Lower lobe of right lung (tissue), 2 donors: ENCODE measurements around the gene PRC1. TPM values are rescaled to one million over a fixed set of nuclear protein-coding genes. Genes with fewer than 3 reads are reported as not detected.

Experiments
- ATAC-seq, 2 donors: fragments of 200-7000 bp; cut with Tn5 transposase; one replicate each; pipeline ENCODE4 v1.9.1; 2020 to 2022; ENCODE audit warnings: mild to moderate bottlenecking in 2 of 2, moderate library complexity in 2 of 2
- DNase-seq: peaks from one replicate; pipeline ENCODE4 v3.0.0-alpha.2; 2020
- H3K27ac ChIP-seq: fragments of 200-600 bp; one replicate; pipeline ENCODE4 v1.8.0; 2022
- H3K27me3 ChIP-seq: fragments of 200-600 bp; one replicate; pipeline ENCODE4 v1.8.0; 2022; ENCODE audit warnings: low read depth
- H3K36me3 ChIP-seq: fragments of 200-600 bp; one replicate; pipeline ENCODE4 v1.8.0; 2022; ENCODE audit warnings: mild to moderate bottlenecking
- H3K4me1 ChIP-seq: fragments of 200-600 bp; one replicate; pipeline ENCODE4 v1.8.0; 2022
- H3K4me3 ChIP-seq: fragments of 200-600 bp; one replicate; pipeline ENCODE4 v1.8.0; 2022; ENCODE audit warnings: mild to moderate bottlenecking
- H3K9me3 ChIP-seq: fragments of 200-600 bp; one replicate; pipeline ENCODE4 v1.8.0; 2022
- intact Hi-C: fragments of 100-400 bp; cut with DNase I; formaldehyde crosslinking; loops from one replicate; pipeline ENCODE4 v1.11.0; 2022
- total RNA-seq: library from RNA; stranded (reverse); fragmentation: NEBNext Ultra II Directional; extraction: Animal tissue kit (Norgen Biotek cat#: 25700); gene quantifications from one replicate; pipeline ENCODE4 v1.2.1, GENCODE V29; 2021
- TF ChIP-seq, protein P1 (sequence below): fragments of 200-600 bp; IDR thresholded peaks from one replicate; pipeline ENCODE4 v1.8.0; 2022; ENCODE audit warnings: antibody characterized with exemption, mild to moderate bottlenecking
- donor health status: DM: no; HTN: yes; CAD: no; lungs with severe emphysema.

PRC1 gene
- total RNA-seq, 1 donor from 2014 or later, result 6.7 TPM

- intact Hi-C loops, result no loop called here
- no peak overlapping the region for H3K4me3 ChIP-seq
- H3K9me3 ChIP-seq, result no peaks in the 10 kb centered on the region
- peaks cover 3% of the 10 kb centered on the region for H3K27me3 ChIP-seq
- no peaks in the 10 kb centered on the region for H3K4me1 ChIP-seq
- TF ChIP-seq, protein P1, sequence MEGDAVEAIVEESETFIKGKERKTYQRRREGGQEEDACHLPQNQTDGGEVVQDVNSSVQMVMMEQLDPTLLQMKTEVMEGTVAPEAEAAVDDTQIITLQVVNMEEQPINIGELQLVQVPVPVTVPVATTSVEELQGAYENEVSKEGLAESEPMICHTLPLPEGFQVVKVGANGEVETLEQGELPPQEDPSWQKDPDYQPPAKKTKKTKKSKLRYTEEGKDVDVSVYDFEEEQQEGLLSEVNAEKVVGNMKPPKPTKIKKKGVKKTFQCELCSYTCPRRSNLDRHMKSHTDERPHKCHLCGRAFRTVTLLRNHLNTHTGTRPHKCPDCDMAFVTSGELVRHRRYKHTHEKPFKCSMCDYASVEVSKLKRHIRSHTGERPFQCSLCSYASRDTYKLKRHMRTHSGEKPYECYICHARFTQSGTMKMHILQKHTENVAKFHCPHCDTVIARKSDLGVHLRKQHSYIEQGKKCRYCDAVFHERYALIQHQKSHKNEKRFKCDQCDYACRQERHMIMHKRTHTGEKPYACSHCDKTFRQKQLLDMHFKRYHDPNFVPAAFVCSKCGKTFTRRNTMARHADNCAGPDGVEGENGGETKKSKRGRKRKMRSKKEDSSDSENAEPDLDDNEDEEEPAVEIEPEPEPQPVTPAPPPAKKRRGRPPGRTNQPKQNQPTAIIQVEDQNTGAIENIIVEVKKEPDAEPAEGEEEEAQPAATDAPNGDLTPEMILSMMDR, result peak; percentile 75
- peak; percentile 87 for DNase-seq
- no peak overlapping the region for H3K27ac ChIP-seq
- H3K36me3 ChIP-seq, result no peaks in the 10 kb centered on the region
- peak; percentile 92 for ATAC-seq
Observed at GRCh38 chr15:91032919-91033803, 38.8 kb upstream of the PRC1 start.

GRCh38 chr15:91031796-91032195 is 37.5 kb upstream of the PRC1 start:
- Histone ChIP-seq H3K27ac (no peak overlapping the region), H3K9me3 (no peaks in the 10 kb centered on the region), H3K27me3 (no peaks in the 10 kb centered on the region), H3K4me3 (no peak overlapping the region), H3K4me1 (no peaks in the 10 kb centered on the region), H3K36me3 (no peaks in the 10 kb centered on the region)
- no peak for ATAC-seq
- DNase-seq, result no peak
- intact Hi-C loops, result no loop called here
- TF ChIP-seq, protein P1, result no peak

DNA sequence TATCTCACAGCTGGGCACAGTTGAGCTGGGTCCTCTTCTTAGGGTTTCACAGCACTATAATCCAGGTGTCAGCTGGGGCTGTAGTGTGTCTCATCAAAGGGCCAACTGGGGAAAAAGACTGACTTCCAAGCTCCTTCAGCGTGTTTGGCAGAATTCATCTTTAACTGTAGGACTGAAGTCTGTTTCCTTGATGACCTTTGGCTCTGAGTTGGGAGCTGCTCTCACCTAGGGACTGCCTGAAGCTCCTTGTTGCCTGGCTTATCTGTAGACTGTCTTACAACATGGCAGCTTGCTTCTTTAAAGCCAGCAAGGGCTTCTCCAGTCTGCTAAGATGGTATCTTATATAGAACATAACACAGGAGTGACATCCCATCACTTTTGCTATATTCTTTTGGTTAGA is 33.3 kb upstream of the PRC1 start:
- Histone ChIP-seq H3K4me1 (peaks cover 7% of the 10 kb centered on the region), H3K27me3 (no peaks in the 10 kb centered on the region), H3K9me3 (no peaks in the 10 kb centered on the region), H3K36me3 (no peaks in the 10 kb centered on the region), H3K4me3 (no peak overlapping the region), H3K27ac (no peak overlapping the region)
- no peak for DNase-seq
- ATAC-seq, result no peak
- intact Hi-C loops, result no loop called here
- TF ChIP-seq, protein P1, result no peak

- TF ChIP-seq, protein P1, result no peak
- no peak for DNase-seq
- H3K4me1 ChIP-seq, result peaks cover 25% of the 10 kb centered on the region
- H3K27ac ChIP-seq, result no peak overlapping the region
- no peaks in the 10 kb centered on the region for H3K9me3 ChIP-seq
- intact Hi-C loops, result no loop called here
- no peaks in the 10 kb centered on the region for H3K27me3 ChIP-seq
- no peak for ATAC-seq
- H3K36me3 ChIP-seq, result no peaks in the 10 kb centered on the region
- no peak overlapping the region for H3K4me3 ChIP-seq
Observed at GRCh38 chr15:91023720-91024119, 29.4 kb upstream of the PRC1 start.

GRCh38 chr15:91022832-91023129 is 28.4 kb upstream of the PRC1 start:
- peaks cover 25% of the 10 kb centered on the region for H3K4me1 ChIP-seq
- no peaks in the 10 kb centered on the region for H3K9me3 ChIP-seq
- H3K27me3 ChIP-seq, result no peaks in the 10 kb centered on the region
- TF ChIP-seq, protein P1, result no peak
- H3K27ac ChIP-seq, result peak overlapping the region; percentile 75
- no peaks in the 10 kb centered on the region for H3K36me3 ChIP-seq
- no peak for ATAC-seq
- no peak for DNase-seq
- intact Hi-C loops, result no loop called here
- peak overlapping the region; percentile 86 for H3K4me3 ChIP-seq
